GM21447 (cell line): ENCODE measurements around the gene MSMO1.

Experiments used
- ATAC-seq: cut with Tn5 transposase; IDR thresholded peaks from one replicate; pipeline ENCODE4 v1.9.1; 2021; ENCODE audit not compliant: unreplicated experiment

Gene MSMO1

GRCh38 chr4:165386328-165386727 is 58.9 kb downstream of the MSMO1 start:
- no peak for ATAC-seq

GRCh38 chr4:165388756-165389155 is 61.3 kb downstream of the MSMO1 start:
- ATAC-seq, result no peak
